HepG2 (cell line): Measurements from ENCODE around the gene RPS6KL1. TPM values are rescaled to one million over a fixed set of nuclear protein-coding genes. Genes with fewer than 3 reads are reported as not detected.

Source experiments
- CREBL2 ChIP-seq: sonication (generic); formaldehyde crosslinking; IDR thresholded peaks from 2 replicates; pipeline ENCODE4 v1.8.1; 2023; ENCODE audit warnings: missing genetic modification reagents, mild to moderate bottlenecking, borderline replicate concordance
- GMEB1 ChIP-seq: sonication (generic); formaldehyde crosslinking; IDR thresholded peaks from 2 replicates; pipeline ENCODE4 v1.5.1; 2020; ENCODE audit warnings: missing genetic modification reagents, mild to moderate bottlenecking, borderline replicate concordance
- HOXA9 ChIP-seq: sonication (generic); formaldehyde crosslinking; IDR thresholded peaks from 2 replicates; pipeline ENCODE4 v1.8.1; 2022; ENCODE audit warnings: missing genetic modification reagents, mild to moderate bottlenecking, moderate library complexity, borderline replicate concordance
- KLF16 ChIP-seq, 2 experiments: sonication (generic) in 1 of 2; formaldehyde crosslinking in 1 of 2; IDR thresholded peaks; 2 replicates each; pipeline versions ENCODE4 v1.6.1 to v1.8.0; 2016 to 2023; ENCODE audit warnings: missing genetic modification reagents in 2 of 2, missing compliant biosample characterization in 1 of 2
- SCMH1 ChIP-seq: sonication (generic); formaldehyde crosslinking; IDR thresholded peaks from 2 replicates; pipeline ENCODE4 v1.9.0; 2021; ENCODE audit warnings: missing genetic modification reagents, mild to moderate bottlenecking, borderline replicate concordance
- ZFX ChIP-seq: sonication (generic); formaldehyde crosslinking; IDR thresholded peaks from 2 replicates; pipeline ENCODE4 v1.4.0; 2020; ENCODE audit warnings: mild to moderate bottlenecking, low read depth, missing genetic modification reagents, moderate library complexity
- ZNF251 ChIP-seq: sonication (generic); formaldehyde crosslinking; IDR thresholded peaks from 2 replicates; pipeline ENCODE4 v1.9.0; 2021; ENCODE audit warnings: mild to moderate bottlenecking, missing genetic modification reagents
- ZNF431 ChIP-seq: sonication (generic); formaldehyde crosslinking; IDR thresholded peaks from 2 replicates; pipeline ENCODE4 v1.9.0; 2022; ENCODE audit warnings: missing genetic modification reagents, low read depth, mild to moderate bottlenecking, borderline replicate concordance
- polyA plus RNA-seq, 8 experiments: library from polyadenylated mRNA; depleted of rRNA in 3 of 8; stranded (reverse) in 7 of 8; unstranded in 1 of 8; fragments of >200 nt; fragmentation: Illumina TruSeq in 4 of 8; extraction: Trizol in 4 of 8; gene quantifications; 2 replicates each; pipeline versions ENCODE4 v1.2.1 to v1.2.3, GENCODE V29; 2011 to 2016; ENCODE audit warnings: low read depth in 4 of 8, missing spikeins in 1 of 8, mixed read lengths in 1 of 8; ENCODE audit not compliant: insufficient read depth in 1 of 8
- total RNA-seq, 5 experiments: library from RNA; depleted of rRNA; stranded (reverse); fragments of >200 nt; fragmentation: Illumina TruSeq; extraction: Trizol; gene quantifications; 2 replicates each; pipeline ENCODE4 v1.2.3, GENCODE V29; 2016; ENCODE audit warnings: low read depth in 1 of 5
- TF ChIP-seq, protein P1 (sequence below): sonication (generic); formaldehyde crosslinking; IDR thresholded peaks from 2 replicates; pipeline ENCODE4 v1.4.0; 2020; ENCODE audit warnings: missing genetic modification reagents, low read depth, mild to moderate bottlenecking, borderline replicate concordance
- TF ChIP-seq, protein P2 (sequence below), 2 experiments: fragments of 450-650 bp in 1 of 2; sonication (generic) in 1 of 2; formaldehyde crosslinking in 1 of 2; IDR thresholded peaks; 2 replicates each; pipeline versions ENCODE4 v1.6.1 to v1.8.0; 2016 to 2022; ENCODE audit warnings: antibody characterized with exemption in 1 of 2, mild to moderate bottlenecking in 1 of 2, missing genetic modification reagents in 1 of 2
- TF ChIP-seq, protein P3 (sequence below): sonication (generic); formaldehyde crosslinking; IDR thresholded peaks from 2 replicates; pipeline ENCODE4 v1.8.1; 2023; ENCODE audit warnings: mild to moderate bottlenecking, moderate library complexity, missing genetic modification reagents

RPS6KL1 gene
- total and polyA plus RNA-seq, 2 of the 13 experiments (the other 11 are each of a cell fraction or from before 2014, with no cell fraction given), result 6.5 to 11.5 TPM

GRCh38 chr14:74951443-74952179 lies 28.6 kb upstream of the RPS6KL1 start (continued):
- no peak for TF ChIP-seq CREBL2
- 0 out of 4 replicates have a peak, but pooled peaks of 1 of the 2 experiments have one; percentile 32 for TF ChIP-seq KLF16 (CRISPR knock-in tag; IDR thresholded peaks at IDR 0.05)
- TF ChIP-seq SCMH1 (CRISPR knock-in tag), result no peak
- TF ChIP-seq GMEB1 (CRISPR knock-in tag), result no peak
- TF ChIP-seq, protein P1, sequence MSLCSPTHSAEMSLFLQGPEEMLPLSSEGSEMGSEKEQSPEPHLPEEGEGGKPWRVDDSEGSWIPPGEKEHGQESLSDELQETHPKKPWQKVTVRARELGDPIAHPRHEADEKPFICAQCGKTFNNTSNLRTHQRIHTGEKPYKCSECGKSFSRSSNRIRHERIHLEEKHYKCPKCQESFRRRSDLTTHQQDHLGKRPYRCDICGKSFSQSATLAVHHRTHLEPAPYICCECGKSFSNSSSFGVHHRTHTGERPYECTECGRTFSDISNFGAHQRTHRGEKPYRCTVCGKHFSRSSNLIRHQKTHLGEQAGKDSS (CRISPR knock-in tag), result no peak
- TF ChIP-seq HOXA9 (CRISPR knock-in tag), result no peak
- no peak for TF ChIP-seq ZNF431 (CRISPR knock-in tag)
- TF ChIP-seq ZFX (CRISPR knock-in tag), result no peak; the same call in 1 of the 2 replicates
- TF ChIP-seq ZNF251 (CRISPR knock-in tag), result no peak
- TF ChIP-seq, protein P2, sequence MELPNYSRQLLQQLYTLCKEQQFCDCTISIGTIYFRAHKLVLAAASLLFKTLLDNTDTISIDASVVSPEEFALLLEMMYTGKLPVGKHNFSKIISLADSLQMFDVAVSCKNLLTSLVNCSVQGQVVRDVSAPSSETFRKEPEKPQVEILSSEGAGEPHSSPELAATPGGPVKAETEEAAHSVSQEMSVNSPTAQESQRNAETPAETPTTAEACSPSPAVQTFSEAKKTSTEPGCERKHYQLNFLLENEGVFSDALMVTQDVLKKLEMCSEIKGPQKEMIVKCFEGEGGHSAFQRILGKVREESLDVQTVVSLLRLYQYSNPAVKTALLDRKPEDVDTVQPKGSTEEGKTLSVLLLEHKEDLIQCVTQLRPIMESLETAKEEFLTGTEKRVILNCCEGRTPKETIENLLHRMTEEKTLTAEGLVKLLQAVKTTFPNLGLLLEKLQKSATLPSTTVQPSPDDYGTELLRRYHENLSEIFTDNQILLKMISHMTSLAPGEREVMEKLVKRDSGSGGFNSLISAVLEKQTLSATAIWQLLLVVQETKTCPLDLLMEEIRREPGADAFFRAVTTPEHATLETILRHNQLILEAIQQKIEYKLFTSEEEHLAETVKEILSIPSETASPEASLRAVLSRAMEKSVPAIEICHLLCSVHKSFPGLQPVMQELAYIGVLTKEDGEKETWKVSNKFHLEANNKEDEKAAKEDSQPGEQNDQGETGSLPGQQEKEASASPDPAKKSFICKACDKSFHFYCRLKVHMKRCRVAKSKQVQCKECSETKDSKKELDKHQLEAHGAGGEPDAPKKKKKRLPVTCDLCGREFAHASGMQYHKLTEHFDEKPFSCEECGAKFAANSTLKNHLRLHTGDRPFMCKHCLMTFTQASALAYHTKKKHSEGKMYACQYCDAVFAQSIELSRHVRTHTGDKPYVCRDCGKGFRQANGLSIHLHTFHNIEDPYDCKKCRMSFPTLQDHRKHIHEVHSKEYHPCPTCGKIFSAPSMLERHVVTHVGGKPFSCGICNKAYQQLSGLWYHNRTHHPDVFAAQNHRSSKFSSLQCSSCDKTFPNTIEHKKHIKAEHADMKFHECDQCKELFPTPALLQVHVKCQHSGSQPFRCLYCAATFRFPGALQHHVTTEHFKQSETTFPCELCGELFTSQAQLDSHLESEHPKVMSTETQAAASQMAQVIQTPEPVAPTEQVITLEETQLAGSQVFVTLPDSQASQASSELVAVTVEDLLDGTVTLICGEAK (IDR thresholded peaks at IDR 0.05), result no peak
- TF ChIP-seq, protein P2 (CRISPR knock-in tag; IDR thresholded peaks at IDR 0.05), result 0 out of 2 replicates have a peak, but pooled peaks have one; percentile 38
- TF ChIP-seq, protein P3, sequence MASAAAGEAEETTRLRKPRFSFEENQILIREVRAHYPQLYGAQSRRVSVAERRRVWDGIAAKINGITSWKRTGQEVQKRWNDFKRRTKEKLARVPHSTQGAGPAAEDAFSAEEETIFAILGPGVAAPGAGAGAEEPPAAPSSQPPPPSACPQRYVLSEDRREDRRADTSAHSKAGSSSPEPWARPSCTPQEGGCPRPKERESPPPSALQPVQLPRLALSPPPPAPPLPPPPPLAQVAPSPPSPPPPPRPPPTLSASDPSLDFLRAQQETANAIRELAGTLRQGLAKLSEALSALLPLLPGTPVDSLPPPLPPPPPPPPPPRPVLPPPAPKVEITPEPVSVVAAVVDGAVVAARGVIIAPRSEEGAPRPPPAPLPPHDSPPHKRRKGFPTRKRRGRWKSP (CRISPR knock-in tag), result peak; percentile 54; the same call in 1 of the 2 replicates
